Large intestine (tissue), 3 donors: ENCODE results near the gene DNAJC4. TPM values are rescaled to one million over a fixed set of nuclear protein-coding genes. Genes with fewer than 3 reads are reported as not detected.

Experiments
- DNase-seq, 2 donors: peaks; one replicate each; pipeline versions ENCODE4 v3.0.0 to v3.0.0-alpha.2; 2013
- H3K27ac ChIP-seq: one replicate; pipeline ENCODE4 v1.5.1; 2013; ENCODE audit warnings: low read length
- H3K27me3 ChIP-seq: 2 replicates; pipeline ENCODE4 v1.6.1; 2013; ENCODE audit warnings: low read length; ENCODE audit not compliant: control insufficient read depth, insufficient read depth
- H3K36me3 ChIP-seq: 2 replicates; pipeline ENCODE4 v1.6.1; 2013; ENCODE audit warnings: low read length; ENCODE audit not compliant: control insufficient read depth, insufficient read depth
- H3K4me1 ChIP-seq: one replicate; pipeline ENCODE4 v1.6.1; 2013; ENCODE audit warnings: low read length; ENCODE audit not compliant: control insufficient read depth, insufficient read depth
- H3K4me3 ChIP-seq: one replicate; pipeline ENCODE4 v1.5.1; 2013; ENCODE audit warnings: low read length
- H3K9me3 ChIP-seq: one replicate; pipeline ENCODE4 v1.6.1; 2013; ENCODE audit warnings: mild to moderate bottlenecking, low read depth, low read length, moderate library complexity; ENCODE audit not compliant: control insufficient read depth
- WGBS: methylation state at CpG from one replicate; pipeline ENCODE4 v1.1.5; 2013; ENCODE audit warnings: low lambda C conversion rate; ENCODE audit not compliant: insufficient coverage; 5-methylcytosine and 5-hydroxymethylcytosine counted together
- polyA plus RNA-seq: library from polyadenylated mRNA; unstranded; fragments of 120-200 nt; gene quantifications from one replicate; pipeline ENCODE4 v1.2.1, GENCODE V29; 2013

DNAJC4 gene
- polyA plus RNA-seq, 1 donor, result 52.5 TPM

GRCh38 chr11:64229744-64230170 lies 591 bp upstream of the DNAJC4 start:
- H3K4me3 ChIP-seq, result peak overlapping the region; percentile 87
- H3K9me3 ChIP-seq, result no peaks in the 10 kb centered on the region
- 0% methylated on average over 1 of the region's 13 CpGs for WGBS
- peaks cover 47% of the 10 kb centered on the region for H3K4me1 ChIP-seq
- peak overlapping the region; percentile 85 for H3K27ac ChIP-seq
- no peaks in the 10 kb centered on the region for H3K27me3 ChIP-seq
- DNase-seq, result peak in 1 of 2 donors; percentile 72
- H3K36me3 ChIP-seq, result no peaks in the 10 kb centered on the region

DNA sequence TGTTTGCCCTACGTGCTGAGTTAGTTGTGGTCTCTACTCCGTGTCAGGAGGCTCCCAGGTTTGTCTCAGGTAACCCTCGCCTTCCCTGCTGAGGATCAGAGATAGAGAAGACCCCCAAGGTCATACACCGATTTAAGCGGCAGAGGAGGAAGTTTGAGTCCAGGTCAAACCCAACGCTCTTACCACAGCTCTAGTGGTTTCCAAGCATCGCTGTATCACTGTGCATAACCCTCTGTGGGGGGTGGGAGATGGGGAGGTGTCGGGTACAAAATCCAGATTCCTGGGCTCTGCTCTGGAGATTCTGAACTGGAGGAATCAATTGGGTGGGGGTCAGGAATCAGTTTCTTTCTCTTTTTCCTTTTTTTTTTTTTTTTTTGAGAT lies 627 bp downstream of the DNAJC4 start:
- H3K36me3 ChIP-seq, result peaks cover 2% of the 10 kb centered on the region
- no peaks in the 10 kb centered on the region for H3K9me3 ChIP-seq
- no peak for DNase-seq
- H3K4me1 ChIP-seq, result peaks cover 48% of the 10 kb centered on the region
- no CpG with 5 or more reads among the region's 8 CpGs for whole genome bisulfite sequencing
- peak overlapping the region; percentile 87 for H3K4me3 ChIP-seq
- H3K27ac ChIP-seq, result peak overlapping the region; percentile 85
- no peaks in the 10 kb centered on the region for H3K27me3 ChIP-seq

- H3K4me1 ChIP-seq, result peaks cover 47% of the 10 kb centered on the region
- H3K9me3 ChIP-seq, result no peaks in the 10 kb centered on the region
- no peak overlapping the region for H3K27ac ChIP-seq
- WGBS, result no CpG with 5 or more reads among the region's 7 CpGs
- peaks cover 5% of the 10 kb centered on the region for H3K36me3 ChIP-seq
- no peak overlapping the region for H3K4me3 ChIP-seq
- no peak for DNase-seq
- no peaks in the 10 kb centered on the region for H3K27me3 ChIP-seq
Observed at GRCh38 chr11:64231546-64231945, 1.2 kb downstream of the DNAJC4 start.

DNA sequence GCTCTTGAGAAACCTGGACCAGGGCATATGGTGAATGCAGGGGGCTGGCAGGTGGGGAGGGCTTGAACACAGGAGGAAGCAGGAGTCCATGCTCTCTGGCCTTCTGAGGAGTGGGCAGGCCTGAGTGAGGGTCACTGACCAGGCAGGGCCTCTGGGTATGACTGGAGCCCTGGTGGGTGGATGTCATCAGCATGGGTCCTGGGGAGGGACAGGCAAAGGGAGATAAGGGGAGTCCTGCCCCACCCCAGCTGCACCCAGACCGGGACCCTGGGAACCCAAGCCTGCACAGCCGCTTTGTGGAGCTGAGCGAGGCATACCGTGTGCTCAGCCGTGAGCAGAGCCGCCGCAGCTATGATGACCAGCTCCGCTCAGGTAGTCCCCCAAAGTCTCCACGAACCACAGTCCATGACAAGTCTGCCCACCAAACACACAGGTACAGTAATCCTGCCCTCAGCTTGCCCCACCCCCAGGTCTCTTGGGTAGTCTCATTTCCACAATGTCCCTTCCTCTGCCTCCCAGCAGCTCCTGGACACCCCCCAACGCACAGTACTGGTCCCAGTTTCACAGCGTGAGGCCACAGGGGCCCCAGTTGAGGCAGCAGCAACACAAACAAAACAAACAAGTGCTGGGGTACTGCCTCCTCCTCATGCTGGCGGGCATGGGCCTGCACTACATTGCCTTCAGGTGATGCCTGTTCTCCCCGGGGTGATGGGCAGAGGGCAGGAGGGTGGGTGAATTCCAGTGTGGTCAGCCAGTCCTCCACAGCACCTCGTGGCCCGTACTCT lies 2.0 kb downstream of the DNAJC4 start:
- Histone ChIP-seq H3K4me3 (no peak overlapping the region), H3K27ac (no peak overlapping the region), H3K36me3 (peaks cover 5% of the 10 kb centered on the region), H3K4me1 (peaks cover 45% of the 10 kb centered on the region), H3K27me3 (no peaks in the 10 kb centered on the region), H3K9me3 (no peaks in the 10 kb centered on the region)
- WGBS, result no CpG with 5 or more reads among the region's 15 CpGs
- no peak for DNase-seq

DNA sequence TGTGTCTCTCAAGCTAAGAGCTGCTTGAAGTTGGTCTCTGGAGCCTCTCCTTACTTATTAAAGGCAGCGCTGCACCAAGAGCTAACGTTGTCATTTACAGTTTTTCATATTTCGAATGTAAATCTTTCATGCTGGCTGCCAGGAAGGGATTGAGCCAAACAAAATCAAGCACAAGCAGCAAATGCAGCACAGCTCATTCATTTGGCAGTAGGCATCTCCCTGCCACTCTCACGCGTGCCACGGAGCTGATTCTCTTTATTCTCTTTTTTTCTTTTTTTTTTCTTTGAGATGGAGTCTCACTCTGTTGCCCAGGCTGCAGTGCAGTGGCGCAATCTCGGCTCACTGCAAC lies 2.6 kb downstream of the DNAJC4 start:
- no peak overlapping the region for H3K27ac ChIP-seq

GRCh38 chr11:64233913-64234586 lies 3.7 kb downstream of the DNAJC4 start, which contains the start of gene VEGFB:
Gene VEGFB, plus strand, starts transcription at chr11:64234584. Its CDS starts 250 bp downstream, at chr11:64234834.
- Histone ChIP-seq H3K36me3 (peaks cover 17% of the 10 kb centered on the region), H3K9me3 (no peaks in the 10 kb centered on the region), H3K27ac (peak within 1 kb of the TSS; percentile 23), H3K27me3 (no peaks in the 10 kb centered on the region), H3K4me1 (peaks cover 51% of the 10 kb centered on the region), H3K4me3 (peak within 1 kb of the TSS; percentile 71)
- no CpG with 5 or more reads among the region's 62 CpGs for WGBS
- peak; percentile 50 to 75 for DNase-seq

More for the DNA sequence above, 2.6 kb downstream of the DNAJC4 start:
- H3K27me3 ChIP-seq, result no peaks in the 10 kb centered on the region
- peaks cover 6% of the 10 kb centered on the region for H3K36me3 ChIP-seq
- H3K4me3 ChIP-seq, result no peak overlapping the region
- WGBS, result 90% methylated on average over 2 of the region's 8 CpGs
- no peaks in the 10 kb centered on the region for H3K9me3 ChIP-seq
- DNase-seq, result no peak
- peaks cover 47% of the 10 kb centered on the region for H3K4me1 ChIP-seq

DNA sequence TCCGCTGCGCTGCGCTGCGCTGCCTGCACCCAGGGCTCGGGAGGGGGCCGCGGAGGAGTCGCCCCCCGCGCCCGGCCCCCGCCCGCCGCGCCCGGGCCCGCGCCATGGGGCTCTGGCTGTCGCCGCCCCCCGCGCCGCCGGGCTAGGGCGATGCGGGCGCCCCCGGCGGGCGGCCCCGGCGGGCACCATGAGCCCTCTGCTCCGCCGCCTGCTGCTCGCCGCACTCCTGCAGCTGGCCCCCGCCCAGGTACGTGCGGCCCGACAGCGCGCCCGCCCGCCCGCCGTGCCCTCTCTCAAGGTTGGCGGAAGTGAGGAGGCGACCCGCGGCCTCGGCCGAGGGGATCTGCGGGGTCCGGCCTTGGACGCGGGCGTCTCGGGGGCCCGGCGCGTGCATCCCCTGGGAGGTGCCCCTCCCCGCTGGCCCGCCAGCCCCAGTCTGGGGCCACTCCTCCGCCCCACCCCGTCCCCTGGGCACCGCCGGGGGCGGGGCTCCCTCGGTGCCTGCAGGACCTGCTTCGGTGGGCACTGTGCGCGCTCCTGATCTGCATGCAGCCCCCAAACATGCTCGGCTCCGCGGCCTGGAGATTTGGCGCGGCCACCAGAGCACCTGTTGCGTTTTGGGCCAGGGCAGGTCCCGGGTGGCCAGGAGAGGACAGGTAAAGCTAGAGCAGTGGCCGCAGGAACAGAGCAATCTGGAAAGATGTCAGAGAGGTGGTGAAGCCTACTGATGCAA lies 4.5 kb downstream of the DNAJC4 start:
- Histone ChIP-seq H3K27me3 (no peaks in the 10 kb centered on the region), H3K4me1 (peaks cover 47% of the 10 kb centered on the region), H3K9me3 (no peaks in the 10 kb centered on the region), H3K4me3 (peak overlapping the region; percentile 71), H3K36me3 (peaks cover 21% of the 10 kb centered on the region), H3K27ac (no peak overlapping the region)
- no CpG with 5 or more reads among the region's 80 CpGs for WGBS
- peak; percentile 43 to 74 for DNase-seq

- Histone ChIP-seq H3K4me1 (peaks cover 53% of the 10 kb centered on the region), H3K9me3 (no peaks in the 10 kb centered on the region), H3K27ac (no peak overlapping the region), H3K27me3 (no peaks in the 10 kb centered on the region), H3K36me3 (peaks cover 21% of the 10 kb centered on the region), H3K4me3 (peak overlapping the region; percentile 71)
- no peak for DNase-seq
- WGBS, result no CpG with 5 or more reads among the region's 12 CpGs
Observed at GRCh38 chr11:64235437-64236161, 5.3 kb downstream of the DNAJC4 start.

GRCh38 chr11:64237484-64237951 lies 7.2 kb downstream of the DNAJC4 start:
- WGBS, result no CpG with 5 or more reads among the region's 12 CpGs
- Histone ChIP-seq H3K4me3 (no peak overlapping the region), H3K27me3 (no peaks in the 10 kb centered on the region), H3K36me3 (peaks cover 21% of the 10 kb centered on the region), H3K27ac (peak overlapping the region; percentile 35), H3K9me3 (no peaks in the 10 kb centered on the region), H3K4me1 (peaks cover 44% of the 10 kb centered on the region)
- DNase-seq, result peak; percentile 72 to 85

DNA sequence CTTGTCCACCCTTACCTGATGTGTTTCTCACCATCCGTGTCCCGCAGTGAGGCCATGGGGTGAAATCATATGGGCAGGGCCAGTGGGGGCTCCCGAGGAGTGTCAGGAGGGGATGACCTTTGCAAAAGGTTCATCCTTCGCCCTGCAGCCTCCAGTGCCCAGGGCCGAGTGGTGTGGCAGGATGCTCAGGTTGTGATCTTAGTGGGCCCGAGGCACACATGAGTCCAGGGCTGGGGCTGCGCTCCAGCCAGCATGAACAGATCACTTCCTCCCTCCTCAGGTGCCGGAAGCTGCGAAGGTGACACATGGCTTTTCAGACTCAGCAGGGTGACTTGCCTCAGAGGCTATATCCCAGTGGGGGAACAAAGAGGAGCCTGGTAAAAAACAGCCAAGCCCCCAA lies 7.7 kb downstream of the DNAJC4 start:
- Histone ChIP-seq H3K27ac (peak overlapping the region; percentile 1), H3K27me3 (no peaks in the 10 kb centered on the region), H3K4me3 (no peak overlapping the region), H3K9me3 (no peaks in the 10 kb centered on the region), H3K36me3 (peaks cover 24% of the 10 kb centered on the region), H3K4me1 (peaks cover 46% of the 10 kb centered on the region)
- DNase-seq, result no peak
- WGBS, result no CpG with 5 or more reads among the region's 9 CpGs
